Inflammatory macrophage (primary cell): Measurements from ENCODE around the gene IFT43.

Experiments
- DNase-seq, 2 donors: peaks; one replicate each; pipeline ENCODE4 v3.0.0-alpha.2; 2020 to 2022

The IFT43 gene

GRCh38 chr14:76083796-76084765 lies 98.5 kb downstream of the IFT43 start:
- no peak for DNase-seq

DNA sequence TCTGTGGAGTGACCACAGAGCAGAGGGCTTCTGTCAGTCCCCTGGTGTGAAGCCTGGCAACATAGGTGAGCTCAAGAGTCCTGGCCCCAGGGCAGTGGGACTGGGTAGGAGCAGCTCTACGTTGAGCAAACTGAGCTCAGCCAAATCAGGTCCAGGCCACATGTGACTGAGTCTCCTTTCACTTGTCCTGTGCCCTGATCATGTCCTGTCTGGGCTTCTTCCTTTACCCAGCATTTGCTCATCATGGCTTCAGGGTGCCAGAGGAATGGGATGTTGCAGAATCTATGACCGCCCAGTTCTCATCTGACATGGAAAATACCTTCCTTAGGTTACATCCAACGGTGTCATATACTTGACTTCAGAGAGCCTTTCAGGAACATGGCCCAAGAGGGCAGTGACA lies 99.8 kb downstream of the IFT43 start:
- DNase-seq = no peak

- DNase-seq = no peak
These were observed 101.1 kb downstream of the IFT43 start for GRCh38 chr14:76086636-76087035.

- DNase-seq = no peak
These were observed 102.8 kb downstream of the IFT43 start for GRCh38 chr14:76088326-76088725.

GRCh38 chr14:76088771-76089571 lies 103.4 kb downstream of the IFT43 start:
- DNase-seq = no peak

- no peak for DNase-seq
These were observed 104.0 kb downstream of the IFT43 start for GRCh38 chr14:76089575-76089974.

DNA sequence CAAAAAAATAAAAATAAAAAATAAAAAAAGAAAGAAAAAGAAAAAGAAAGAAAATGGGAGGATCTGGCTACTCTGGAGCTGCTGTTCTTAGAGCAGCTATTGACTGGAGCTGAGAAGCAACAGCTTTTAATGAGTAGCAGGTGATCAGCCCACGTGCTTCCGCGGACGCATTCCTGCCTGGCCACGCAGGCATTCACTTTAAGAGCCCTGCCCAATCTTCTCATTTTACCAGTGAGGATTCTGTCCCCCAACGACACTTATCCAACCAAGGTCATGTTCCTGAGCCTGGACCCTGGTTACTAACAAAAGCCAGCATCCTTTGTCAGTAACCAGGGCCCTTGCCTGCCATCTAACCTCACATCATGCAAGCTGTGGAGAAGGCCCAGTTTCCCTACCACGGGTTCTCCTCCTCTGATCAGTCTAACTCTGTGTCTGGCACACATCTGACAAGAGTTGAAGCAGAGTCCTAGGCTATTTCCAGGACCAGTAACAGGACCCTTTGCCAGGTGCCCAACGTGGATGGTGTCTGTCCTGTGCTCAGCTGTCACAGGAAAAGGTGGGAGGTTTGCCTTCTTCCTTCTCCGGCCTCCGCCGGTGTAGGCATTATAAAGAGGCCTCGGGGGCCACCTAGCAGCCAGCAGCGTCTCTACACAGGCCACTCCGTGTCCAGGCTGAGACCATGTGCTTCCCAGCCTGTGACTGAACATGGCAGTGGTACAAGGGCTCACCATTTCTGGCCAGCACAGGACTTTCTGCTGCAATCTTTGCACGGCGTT lies 105.2 kb downstream of the IFT43 start:
- peak in 1 of 2 donors; percentile 36 for DNase-seq

- no peak for DNase-seq
These were observed 107.5 kb downstream of the IFT43 start for GRCh38 chr14:76093077-76093476.

GRCh38 chr14:76096257-76096656 lies 110.7 kb downstream of the IFT43 start:
- no peak for DNase-seq

- peak; percentile 18 to 20 for DNase-seq
These were observed 112.0 kb downstream of the IFT43 start for GRCh38 chr14:76097547-76097946.

GRCh38 chr14:76098047-76098446 lies 112.5 kb downstream of the IFT43 start:
- DNase-seq = no peak

- DNase-seq = no peak
These were observed 113.5 kb downstream of the IFT43 start for GRCh38 chr14:76098916-76099675.

- peak in 1 of 2 donors; percentile 10 for DNase-seq
These were observed 114.7 kb downstream of the IFT43 start for GRCh38 chr14:76100236-76100635.

DNA sequence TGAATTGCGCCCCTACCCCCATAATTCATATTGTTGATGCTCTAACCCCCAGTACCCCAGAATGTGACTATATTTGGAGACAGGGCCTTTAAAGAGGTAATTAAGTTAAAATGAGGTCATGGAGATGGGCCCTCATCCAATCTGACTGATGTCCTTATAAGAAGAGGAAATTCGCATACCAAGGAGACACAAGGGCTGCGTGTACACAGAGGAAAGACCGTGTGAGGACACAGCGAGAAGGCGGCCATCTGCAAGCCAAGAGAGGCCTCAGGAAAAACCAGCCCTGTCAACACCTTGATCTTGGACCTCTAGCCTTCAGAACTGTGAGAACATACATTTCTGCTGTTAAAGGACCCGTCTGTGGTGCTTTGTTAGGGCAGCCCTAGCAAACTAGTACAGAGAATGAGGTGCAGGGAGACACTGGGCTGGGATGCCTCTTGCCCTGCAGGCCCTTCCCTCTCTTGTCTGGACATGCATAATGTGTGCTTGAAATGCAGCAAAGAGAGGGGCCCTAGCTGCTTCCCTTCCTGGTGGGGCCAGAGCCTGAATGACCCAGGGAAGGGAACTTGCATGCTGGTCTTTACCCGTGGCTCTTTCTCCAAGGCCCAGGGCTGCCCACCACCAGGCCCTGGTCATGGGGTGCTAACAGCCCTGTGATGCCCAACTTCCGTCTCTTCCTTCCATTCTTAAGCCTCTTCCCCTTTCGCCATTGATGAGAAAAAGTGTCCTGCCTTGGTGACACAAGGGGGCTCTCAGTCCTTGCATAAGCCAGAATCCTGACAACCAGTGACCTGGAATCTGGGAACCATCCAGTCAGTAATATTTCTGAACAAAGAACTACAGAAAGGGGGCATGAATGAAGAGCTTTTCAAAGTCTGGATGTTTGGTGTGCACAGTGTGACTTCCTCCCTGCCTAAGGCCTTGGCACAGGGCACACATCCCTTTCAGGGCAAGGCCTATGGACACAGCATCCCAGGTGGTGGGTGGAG lies 116.1 kb downstream of the IFT43 start:
- no peak for DNase-seq

DNA sequence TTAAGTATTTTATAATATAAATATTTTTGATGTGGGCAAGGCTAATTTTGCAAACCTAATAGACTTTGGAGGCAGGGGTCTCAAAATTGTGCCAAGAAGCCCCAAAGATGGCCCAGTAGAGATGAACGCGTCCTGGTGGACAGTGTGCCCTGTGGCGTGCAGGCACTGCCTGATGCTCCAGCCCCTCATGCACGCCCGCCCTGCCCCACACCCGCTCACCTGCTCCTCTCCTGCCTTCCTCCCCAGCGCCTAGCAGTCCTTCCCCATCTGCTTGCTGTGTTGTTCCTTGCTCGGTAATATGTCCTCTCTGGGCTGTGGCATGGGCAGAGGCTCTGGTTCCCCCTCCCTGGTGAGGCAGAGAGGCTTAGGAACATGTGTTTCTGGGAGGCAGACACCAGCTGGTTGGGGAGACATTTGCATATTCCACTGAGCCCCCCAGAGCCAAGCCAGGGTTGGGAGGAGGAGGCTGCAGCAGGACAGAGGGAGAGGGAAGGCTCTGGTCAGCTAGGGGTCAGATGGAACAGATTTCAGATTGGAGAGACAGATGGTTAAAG lies 119.3 kb downstream of the IFT43 start:
- DNase-seq = no peak

- no peak for DNase-seq
These were observed 120.6 kb downstream of the IFT43 start for GRCh38 chr14:76106188-76106587.

GRCh38 chr14:76109087-76109880 lies 123.7 kb downstream of the IFT43 start:
- DNase-seq = no peak

GRCh38 chr14:76112889-76113624 lies 127.5 kb downstream of the IFT43 start:
- DNase-seq = no peak

DNA sequence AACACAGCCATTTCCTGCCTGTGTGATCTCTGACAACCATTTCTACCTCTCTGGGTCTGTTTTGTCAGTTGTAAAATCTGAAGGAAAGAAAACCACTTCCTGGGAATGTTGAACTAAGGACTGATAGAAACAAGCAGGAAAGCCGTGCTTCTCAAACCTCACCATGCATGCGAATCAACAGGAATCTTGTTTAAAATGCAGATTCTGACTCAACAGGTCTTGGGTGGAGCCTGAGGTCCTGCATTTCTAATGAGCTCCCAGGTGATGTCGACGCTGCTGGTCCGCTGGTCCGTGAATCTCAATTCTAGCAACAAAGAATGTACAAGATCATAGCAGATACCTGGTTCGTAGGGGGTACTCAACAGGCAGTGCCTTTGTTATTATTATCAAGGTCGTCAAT lies 128.1 kb downstream of the IFT43 start:
- no peak for DNase-seq
